ENCODE measurements around the gene PDIK1L. TPM values are rescaled to one million over a fixed set of nuclear protein-coding genes. Genes with fewer than 3 reads are reported as not detected.

PDIK1L gene
- total RNA-seq, 4 donors from 2014 or later = 4.4 to 8.7 (median 5.9) TPM

DNA sequence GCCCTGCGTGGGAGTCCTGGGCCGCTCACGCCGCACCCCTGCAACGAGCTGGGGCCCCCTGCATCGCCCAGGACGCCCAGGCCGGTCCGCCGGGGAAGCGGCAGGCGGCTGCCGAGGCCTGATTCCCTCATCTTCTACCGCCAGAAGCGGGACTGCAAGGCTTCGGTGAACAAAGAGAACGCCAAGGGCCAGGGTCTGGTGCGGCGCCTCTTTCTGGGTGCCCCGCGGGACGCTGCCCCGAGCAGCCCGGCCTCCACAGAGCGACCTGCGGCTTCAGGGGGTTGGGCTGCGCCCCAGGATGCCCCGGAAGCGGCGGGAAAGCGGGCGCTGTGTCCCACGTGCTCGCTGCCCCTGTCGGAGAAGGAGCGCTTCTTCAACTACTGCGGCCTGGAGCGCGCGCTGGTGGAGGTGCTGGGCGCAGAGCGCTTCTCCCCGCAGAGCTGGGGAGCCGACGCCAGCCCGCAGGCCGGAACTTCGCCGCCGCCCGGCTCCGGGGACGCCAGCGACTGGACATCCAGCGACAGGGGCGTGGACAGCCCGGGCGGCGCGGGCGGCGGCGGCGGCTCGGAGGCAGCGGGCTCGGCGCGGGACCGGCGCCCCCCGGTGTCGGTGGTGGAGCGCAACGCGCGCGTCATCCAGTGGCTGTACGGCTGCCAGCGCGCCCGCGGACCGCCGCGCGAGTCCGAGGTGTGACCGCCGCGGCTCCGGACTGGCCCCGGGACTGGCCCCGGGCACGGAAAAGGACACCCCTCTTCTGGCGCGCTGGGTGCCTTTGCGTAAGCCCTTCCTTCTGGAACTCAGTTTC, 50.0 kb downstream of the PDIK1L start:
- H3K9me3 ChIP-seq = no peaks in the 10 kb centered on the region

DNA sequence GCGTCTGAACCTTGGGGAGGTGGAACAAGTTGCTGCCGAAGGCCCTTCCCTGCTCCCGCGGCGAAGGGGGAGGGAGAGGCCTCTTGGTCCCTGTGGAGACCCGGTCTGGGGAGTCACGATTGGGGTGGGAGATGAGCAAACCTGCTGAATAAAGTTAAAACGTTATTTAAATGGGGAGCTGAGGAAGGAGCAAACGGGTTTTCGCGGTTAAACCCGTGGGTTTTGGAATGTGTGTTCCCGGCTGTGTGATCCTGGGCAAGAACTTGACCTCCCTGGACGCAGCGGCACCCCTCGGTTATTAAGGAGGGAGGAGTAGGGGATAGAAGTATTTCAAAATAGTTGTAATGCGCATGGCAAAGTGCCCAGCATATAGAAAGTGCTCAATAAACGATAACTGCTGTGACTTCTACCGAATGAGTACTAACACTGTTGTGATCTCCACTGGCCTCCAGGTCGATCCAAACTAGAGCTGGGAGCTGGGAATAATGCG, 50.6 kb downstream of the PDIK1L start:
- peaks cover 7 to 14% of the 10 kb centered on the region in 2 donors for H3K4me1 ChIP-seq
- ATAC-seq (no peak), DNase-seq (no peak)
- no peaks in the 10 kb centered on the region for H3K36me3 ChIP-seq
- H3K4me3 ChIP-seq = peak overlapping the region; percentile 57 to 76 (median 68)
- intact Hi-C loops (cut with DNase I; ENCODE audit: low total_unique reads) = loop anchor here (5.0 kb wide), 1 partner anchor 125 kb away; no protein-coding TSS in a partner anchor
- H3K27me3 ChIP-seq = no peaks in the 10 kb centered on the region
- H3K9me3 ChIP-seq = no peaks in the 10 kb centered on the region
- H3K27ac ChIP-seq = peak overlapping the region; percentile 78 to 87 (median 84)
- in situ Hi-C loops (cut with MboI; ENCODE audit: low sequenced_read_pairs in 4 of 4) = loop anchor here in 1 of 4 donors (25.0 kb wide), 2 partner anchors 125 to 275 kb away; partner anchors contain the start of genes PAQR7 and SLC30A2
- TF ChIP-seq POLR2A (IDR thresholded peaks at IDR 0.05) = no peak
- TF ChIP-seq, protein P1, sequence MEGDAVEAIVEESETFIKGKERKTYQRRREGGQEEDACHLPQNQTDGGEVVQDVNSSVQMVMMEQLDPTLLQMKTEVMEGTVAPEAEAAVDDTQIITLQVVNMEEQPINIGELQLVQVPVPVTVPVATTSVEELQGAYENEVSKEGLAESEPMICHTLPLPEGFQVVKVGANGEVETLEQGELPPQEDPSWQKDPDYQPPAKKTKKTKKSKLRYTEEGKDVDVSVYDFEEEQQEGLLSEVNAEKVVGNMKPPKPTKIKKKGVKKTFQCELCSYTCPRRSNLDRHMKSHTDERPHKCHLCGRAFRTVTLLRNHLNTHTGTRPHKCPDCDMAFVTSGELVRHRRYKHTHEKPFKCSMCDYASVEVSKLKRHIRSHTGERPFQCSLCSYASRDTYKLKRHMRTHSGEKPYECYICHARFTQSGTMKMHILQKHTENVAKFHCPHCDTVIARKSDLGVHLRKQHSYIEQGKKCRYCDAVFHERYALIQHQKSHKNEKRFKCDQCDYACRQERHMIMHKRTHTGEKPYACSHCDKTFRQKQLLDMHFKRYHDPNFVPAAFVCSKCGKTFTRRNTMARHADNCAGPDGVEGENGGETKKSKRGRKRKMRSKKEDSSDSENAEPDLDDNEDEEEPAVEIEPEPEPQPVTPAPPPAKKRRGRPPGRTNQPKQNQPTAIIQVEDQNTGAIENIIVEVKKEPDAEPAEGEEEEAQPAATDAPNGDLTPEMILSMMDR (IDR thresholded peaks at IDR 0.05 in 4 of 5, conservative IDR thresholded peaks at IDR 0.05 in 1 of 5) = peak in 1 of 5 experiments; percentile 3

More for the DNA sequence above, 50.0 kb downstream of the PDIK1L start:
- peak overlapping the region; percentile 57 to 76 (median 68) for H3K4me3 ChIP-seq
- H3K4me1 ChIP-seq = peaks cover 7 to 14% of the 10 kb centered on the region in 2 donors
- no peaks in the 10 kb centered on the region for H3K27me3 ChIP-seq
- peak; percentile 36 to 69 for DNase-seq
- intact Hi-C loops (cut with DNase I; ENCODE audit: low total_unique reads) (loop anchor here (2.0 to 5.0 kb wide), 2 partner anchors 51 to 124 kb away; partner anchors contain the start of gene PDIK1L), in situ Hi-C loops (cut with MboI; ENCODE audit: low sequenced_read_pairs in 4 of 4) (loop anchor here in 1 of 4 donors (25.0 kb wide), 2 partner anchors 124 to 274 kb away; partner anchors contain the start of genes PAQR7 and SLC30A2)
- peak; percentile 66 to 78 for ATAC-seq
- peak overlapping the region; percentile 78 to 87 (median 84) for H3K27ac ChIP-seq
- TF ChIP-seq, protein P1 (IDR thresholded peaks at IDR 0.05 in 4 of 5, conservative IDR thresholded peaks at IDR 0.05 in 1 of 5) = peak; percentile 20 to 53 (median 36)
- TF ChIP-seq POLR2A (IDR thresholded peaks at IDR 0.05) = peak; percentile 68 to 74
- no peaks in the 10 kb centered on the region for H3K36me3 ChIP-seq

DNA sequence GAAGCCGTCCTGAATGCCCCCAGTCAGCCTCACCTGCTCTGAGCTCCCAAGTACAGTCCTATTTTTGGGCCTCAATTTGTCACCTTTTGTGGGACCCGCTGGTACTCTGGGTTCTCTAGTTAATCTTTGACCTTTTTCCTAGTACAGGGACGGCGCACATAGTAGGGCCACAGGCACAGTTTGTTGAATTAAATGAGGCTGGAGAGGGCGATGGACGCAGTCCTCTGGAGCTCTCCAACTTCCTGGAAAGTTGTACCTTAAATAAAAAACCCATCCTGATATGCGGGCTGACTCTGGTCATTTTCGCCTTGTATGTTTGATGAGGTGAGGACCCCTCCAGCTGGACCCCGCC, 52.0 kb downstream of the PDIK1L start:
- H3K27ac ChIP-seq = peak overlapping the region; percentile 63 to 76 (median 73)
- H3K4me3 ChIP-seq = peak overlapping the region; percentile 42 to 60 (median 46)
- intact Hi-C loops (cut with DNase I; ENCODE audit: low total_unique reads) = loop anchor here (1.0 to 5.0 kb wide), 2 partner anchors 70 to 126 kb away; no protein-coding TSS in a partner anchor
- H3K36me3 ChIP-seq = no peaks in the 10 kb centered on the region
- peaks cover 7 to 14% of the 10 kb centered on the region in 2 donors for H3K4me1 ChIP-seq
- DNase-seq = no peak
- no peaks in the 10 kb centered on the region for H3K9me3 ChIP-seq
- no peak for TF ChIP-seq POLR2A (IDR thresholded peaks at IDR 0.05)
- TF ChIP-seq, protein P1 (IDR thresholded peaks at IDR 0.05 in 4 of 5, conservative IDR thresholded peaks at IDR 0.05 in 1 of 5) = no peak
- ATAC-seq = no peak
- in situ Hi-C loops (cut with MboI; ENCODE audit: low sequenced_read_pairs in 4 of 4) = loop anchor here in 1 of 4 donors (25.0 kb wide), 2 partner anchors 126 to 276 kb away; partner anchors contain the start of genes PAQR7 and SLC30A2
- H3K27me3 ChIP-seq = no peaks in the 10 kb centered on the region

DNA sequence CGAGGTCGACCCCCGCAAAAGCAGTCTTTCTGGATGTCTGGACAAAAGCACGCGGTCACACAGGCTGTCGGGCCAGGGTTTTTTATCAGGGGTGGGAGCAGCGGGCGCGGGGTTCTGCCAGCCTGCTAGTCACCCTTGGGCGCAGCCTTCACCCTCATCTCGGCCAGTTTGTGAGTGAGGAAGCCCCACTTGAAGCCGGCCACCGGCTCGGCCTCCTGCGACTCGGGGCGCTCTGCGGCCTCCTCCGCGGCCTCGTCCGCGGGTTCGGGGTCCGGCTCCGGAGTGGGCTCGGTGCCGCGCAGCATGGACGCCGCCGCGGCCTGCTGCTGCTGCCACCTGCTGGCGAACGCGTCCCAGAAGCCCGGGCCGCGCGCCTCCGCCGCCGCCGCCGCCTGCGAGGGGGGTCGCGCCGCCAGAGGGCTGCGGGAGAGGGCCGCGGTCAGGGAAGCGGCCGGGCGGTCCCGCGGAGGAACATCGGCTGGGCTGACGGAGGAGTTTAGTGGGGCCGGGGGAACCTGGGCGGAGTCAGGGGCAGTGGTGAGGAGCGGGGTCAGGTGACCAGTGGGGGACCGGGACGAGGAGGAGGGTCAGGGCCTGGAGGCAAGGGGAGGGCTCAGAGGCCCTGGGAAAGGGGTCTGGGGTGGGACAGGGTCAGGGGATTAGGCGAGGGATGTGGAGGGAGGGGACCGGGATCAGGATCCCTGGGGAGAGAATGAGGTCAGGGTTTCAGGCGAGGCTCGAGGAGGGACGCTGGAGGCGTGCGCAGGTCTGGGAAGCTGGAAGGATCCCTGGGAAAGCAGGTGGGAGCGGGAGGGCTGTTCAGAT, 52.6 kb downstream of the PDIK1L start:
- DNase-seq (no peak), ATAC-seq (peak; percentile 27 to 37)
- Histone ChIP-seq H3K9me3 (no peaks in the 10 kb centered on the region), H3K4me1 (peaks cover 7 to 16% of the 10 kb centered on the region in 2 donors), H3K4me3 (peak overlapping the region; percentile 42 to 60 (median 46)), H3K36me3 (no peaks in the 10 kb centered on the region), H3K27me3 (no peaks in the 10 kb centered on the region), H3K27ac (peak overlapping the region; percentile 63 to 76 (median 73))
- TF ChIP-seq POLR2A (IDR thresholded peaks at IDR 0.05) = no peak
- TF ChIP-seq, protein P1 (IDR thresholded peaks at IDR 0.05 in 4 of 5, conservative IDR thresholded peaks at IDR 0.05 in 1 of 5) = peak in 4 of 5 experiments; percentile 87 to 95 (median 90)
- intact Hi-C loops (cut with DNase I; ENCODE audit: low total_unique reads) = loop anchor here (1.0 to 5.0 kb wide), 2 partner anchors 69 to 127 kb away; no protein-coding TSS in a partner anchor
- in situ Hi-C loops (cut with MboI; ENCODE audit: low sequenced_read_pairs in 4 of 4) = loop anchor here in 1 of 4 donors (25.0 kb wide), 2 partner anchors 127 to 277 kb away; partner anchors contain the start of genes PAQR7 and SLC30A2
